ENCODE measurements around the gene NEK9.
"Not testable (repeated sequence)": the region's sequence is repeated elsewhere in the genome, so short reads cannot be mapped to it uniquely, and the experiment has no call there.

Gene NEK9

GRCh38 chr14:75143761-75144527 lies 17.1 kb upstream of the NEK9 start:
- no peak for DNase-seq

- DNase-seq = no peak
Observed at GRCh38 chr14:75142494-75142893, 15.6 kb upstream of the NEK9 start.

- peak; percentile 22 for DNase-seq
Observed at GRCh38 chr14:75141967-75142366, 15.1 kb upstream of the NEK9 start.

GRCh38 chr14:75141062-75141461 lies 14.2 kb upstream of the NEK9 start:
- no peak for DNase-seq

GRCh38 chr14:75140620-75141019 lies 13.8 kb upstream of the NEK9 start:
- DNase-seq = no peak

DNA sequence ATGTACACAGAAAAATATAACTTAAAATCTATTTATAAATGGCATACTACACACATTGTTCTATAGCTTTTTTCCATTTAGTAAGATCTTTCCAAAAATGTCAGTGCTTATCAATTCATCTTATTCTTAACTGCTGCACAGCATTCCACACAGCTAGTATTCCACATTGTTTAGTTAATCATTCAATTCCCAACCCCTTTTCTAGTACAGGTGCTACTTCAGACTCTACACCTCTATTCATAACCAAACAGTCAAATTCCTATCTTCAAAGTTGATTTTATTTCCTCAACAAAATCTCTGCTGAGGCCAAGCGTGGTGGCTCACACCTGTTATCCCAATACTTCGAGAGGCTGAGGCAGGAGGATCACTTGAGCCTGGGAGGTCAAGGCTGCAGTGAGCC lies 12.3 kb upstream of the NEK9 start:
- no peak for DNase-seq

DNA sequence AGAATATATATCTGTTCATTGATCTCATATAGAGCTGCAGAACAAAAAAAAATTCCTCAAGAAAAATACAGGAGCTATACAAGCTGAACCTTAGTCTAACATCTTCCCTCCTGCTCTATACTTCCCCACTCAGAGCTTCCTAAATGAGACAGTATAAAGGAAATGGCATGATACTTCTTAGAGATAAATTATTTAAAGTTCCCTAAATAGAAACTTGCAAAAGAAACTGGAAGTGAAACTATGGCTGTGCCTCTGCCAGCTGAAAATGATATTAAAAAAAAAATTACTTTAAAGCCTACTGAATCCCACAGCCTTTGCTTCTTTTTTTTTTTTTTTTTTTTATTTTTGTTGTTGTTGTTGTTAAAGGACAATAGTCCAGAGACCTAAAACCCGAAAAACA lies 11.6 kb upstream of the NEK9 start:
- DNase-seq = no peak

GRCh38 chr14:75134644-75135043 lies 7.8 kb upstream of the NEK9 start:
- no peak for DNase-seq

DNA sequence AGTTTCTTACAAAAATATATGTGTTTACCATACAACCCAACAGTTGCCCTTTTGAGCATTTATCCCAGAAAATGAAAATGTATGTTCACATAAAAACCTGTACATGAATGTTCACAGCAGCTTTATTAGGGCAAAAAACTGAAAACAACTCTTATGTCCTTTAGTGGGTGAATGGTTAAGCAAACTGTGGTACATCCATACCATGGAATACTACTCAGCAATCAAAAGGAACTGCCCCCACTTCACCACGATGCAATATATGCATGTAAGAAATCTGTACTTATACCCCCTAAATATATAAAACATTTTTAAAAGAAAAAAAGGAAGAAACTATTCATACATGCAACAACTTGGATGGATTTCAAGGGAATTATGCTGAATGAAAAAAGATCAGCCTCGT lies 6.7 kb upstream of the NEK9 start:
- no peak for DNase-seq

DNA sequence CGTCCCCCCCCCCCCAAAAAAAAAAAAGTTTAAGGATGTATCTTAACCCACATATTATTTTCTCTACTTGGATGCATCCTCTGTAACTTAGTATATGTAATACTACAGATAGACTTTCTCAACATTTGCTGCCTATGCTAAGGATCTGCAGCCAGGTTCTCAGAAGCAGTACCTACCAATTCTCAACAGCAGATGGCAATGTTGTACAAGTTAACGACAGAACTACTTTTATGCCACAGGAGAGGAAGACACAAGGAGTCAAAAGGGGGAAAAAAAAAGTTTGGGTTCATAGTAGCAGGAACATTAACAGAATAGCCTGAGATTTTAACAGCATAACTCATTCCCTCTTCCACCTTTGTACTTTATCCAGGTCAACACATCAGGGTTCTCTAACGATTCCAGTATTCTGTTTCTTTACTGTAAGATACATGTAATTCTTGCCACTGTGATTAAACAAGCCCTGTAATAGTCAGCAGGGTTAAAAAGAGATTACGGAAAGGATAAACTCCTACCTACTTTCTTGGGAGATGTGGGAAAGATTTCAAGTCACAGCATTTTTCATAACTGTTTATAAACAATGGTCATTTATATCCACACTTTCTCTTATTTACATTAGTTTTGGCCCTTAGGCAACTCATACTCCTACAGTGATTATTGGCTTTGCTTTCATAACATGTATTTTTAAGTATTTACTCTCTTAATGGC lies 5.7 kb upstream of the NEK9 start:
- DNase-seq = peak; percentile 79

- no peak for DNase-seq
Observed at GRCh38 chr14:75128596-75128990, 1.7 kb upstream of the NEK9 start.

- DNase-seq = no peak
Observed at GRCh38 chr14:75127903-75128595, 1.2 kb upstream of the NEK9 start.

DNA sequence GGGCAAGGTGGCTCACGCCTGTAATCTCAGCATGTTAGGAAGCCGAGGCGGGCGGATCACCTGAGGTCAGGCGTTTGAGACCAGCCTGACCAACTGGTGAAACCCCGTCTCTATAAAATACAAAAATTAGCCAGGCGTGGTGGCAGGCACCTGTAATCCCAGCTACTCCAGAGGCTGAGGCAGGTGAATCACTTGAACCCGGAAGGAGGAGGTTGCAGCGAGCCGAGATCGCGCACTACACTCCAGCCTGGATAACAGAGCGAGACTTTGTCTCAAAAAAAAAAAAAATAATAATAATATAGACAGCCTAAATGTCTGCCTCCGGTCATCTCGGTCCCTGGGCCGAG lies 599 bp upstream of the NEK9 start:
- DNase-seq = not testable (repeated sequence)

GRCh38 chr14:75126121-75126544 lies 715 bp downstream of the NEK9 start:
- no peak for DNase-seq

DNA sequence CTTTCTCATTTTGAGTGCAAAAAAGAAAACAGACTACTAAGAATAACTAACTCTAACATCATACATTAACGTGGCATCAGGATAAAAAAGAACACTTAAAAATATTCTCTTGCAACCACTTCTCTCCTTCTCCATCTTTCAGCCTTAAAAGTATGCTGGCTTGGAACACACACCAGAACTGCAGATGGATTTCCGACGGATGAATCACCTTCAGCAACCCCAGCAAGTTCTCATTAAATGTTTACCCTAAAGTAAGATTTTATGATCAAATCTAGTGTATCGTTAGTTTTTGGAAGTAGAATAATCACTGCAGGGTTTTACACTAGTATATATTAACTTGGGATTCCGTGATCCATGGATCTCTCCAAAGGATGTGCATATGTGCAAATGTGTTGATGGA lies 1.2 kb downstream of the NEK9 start:
- no peak for DNase-seq

GRCh38 chr14:75123991-75124390 lies 2.9 kb downstream of the NEK9 start:
- no peak for DNase-seq

- DNase-seq = no peak
Observed at GRCh38 chr14:75121552-75121951, 5.3 kb downstream of the NEK9 start.

GRCh38 chr14:75120541-75121291 lies 6.1 kb downstream of the NEK9 start:
- DNase-seq = no peak

GRCh38 chr14:75119056-75119455 lies 7.8 kb downstream of the NEK9 start:
- no peak for DNase-seq

- no peak for DNase-seq
Observed at GRCh38 chr14:75113932-75114539, 12.8 kb downstream of the NEK9 start.

- no peak for DNase-seq
Observed at GRCh38 chr14:75109877-75110276, 17.0 kb downstream of the NEK9 start.

DNA sequence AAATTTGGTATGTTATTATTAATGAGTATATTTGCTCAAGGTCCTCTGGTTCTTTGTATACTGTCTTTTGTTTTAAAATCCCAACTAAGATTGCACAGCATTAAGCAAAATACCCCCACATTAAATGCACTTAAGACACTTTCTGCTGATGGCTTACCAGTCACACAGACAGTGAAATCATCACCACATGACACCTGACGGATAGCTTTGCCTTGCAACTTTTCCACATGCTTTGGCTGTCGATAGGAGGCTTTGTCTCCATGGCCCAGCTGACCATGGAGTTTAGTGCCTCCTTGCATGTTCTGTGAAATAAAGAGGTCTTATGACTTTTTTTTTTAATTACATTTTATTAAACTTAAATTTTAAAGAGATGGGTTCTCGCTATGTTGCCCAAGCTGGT lies 19.7 kb downstream of the NEK9 start:
- no peak for DNase-seq

DNA sequence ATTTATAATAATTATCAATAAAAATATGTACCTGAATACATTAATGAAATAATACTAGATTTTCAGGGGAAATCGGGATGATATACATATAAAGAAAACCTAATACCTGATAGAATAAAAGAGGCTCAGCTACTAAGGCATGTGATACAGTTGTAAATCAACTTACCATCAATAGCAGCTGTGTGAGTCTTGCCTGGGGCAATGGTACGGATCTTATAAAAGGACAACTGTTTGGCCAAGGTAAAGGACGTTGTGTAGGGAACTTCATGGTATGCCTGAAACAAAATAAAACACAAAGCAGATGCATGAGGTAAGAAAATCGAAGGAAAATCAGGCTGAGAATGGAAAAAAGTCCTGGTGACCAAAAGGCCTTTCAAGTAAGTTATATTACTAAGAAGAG lies 25.4 kb downstream of the NEK9 start:
- DNase-seq = no peak
